Epithelial cell of alveolus of lung (primary cell): Measurements from ENCODE around the gene RSL1D1. TPM values are rescaled to one million over a fixed set of nuclear protein-coding genes. Genes with fewer than 3 reads are reported as not detected.

Experiments used
- total RNA-seq: library from RNA; depleted of rRNA; stranded (reverse); fragments of >200 nt; gene quantifications from 2 replicates; pipeline ENCODE4 v1.2.1, GENCODE V29; 2015

Gene RSL1D1
- 116 and 227 TPM in 2 replicates for total RNA-seq

GRCh38 chr16:11851294-11852091 lies at the start of gene RSL1D1:
Gene RSL1D1 (minus strand): TSS chr16:11851542. CDS start chr16:11851512, 30 bp downstream.

GRCh38 chr16:11797166-11797956 lies 54.0 kb downstream of the RSL1D1 start, which contains the start of gene ZC3H7A:
Gene ZC3H7A (minus strand): TSS chr16:11797258. CDS start chr16:11782354, 14,904 bp downstream.

Other genes with a start within 250 kb of the RSL1D1 start
- gene SNN, start 183.1 kb downstream of the RSL1D1 start, total RNA-seq, result 6.3 and 17.8 TPM in 2 replicates
- 34.9 and 43.2 TPM in 2 replicates for gene TXNDC11, start 108.7 kb downstream of the RSL1D1 start, total RNA-seq
- 27.0 and 57.1 TPM in 2 replicates for gene ZC3H7A, start 54.3 kb downstream of the RSL1D1 start, total RNA-seq
- gene GSPT1, start 64.4 kb upstream of the RSL1D1 start, total RNA-seq, result 42.9 and 68.4 TPM in 2 replicates
- gene NPIPB2, start 90.5 kb upstream of the RSL1D1 start, total RNA-seq, result 12.2 TPM in 1 of 2 replicates, not detected in the other
- gene TNFRSF17, start 113.7 kb upstream of the RSL1D1 start, total RNA-seq, result not detected in 2 replicates
- 5.0 and 8.5 TPM in 2 replicates for gene SNX29, start 125.2 kb upstream of the RSL1D1 start, total RNA-seq